GM12873 (cell line): ENCODE measurements around the gene RGS16.

ENCODE experiments used
- TF ChIP-seq, protein P1 (sequence below): IDR thresholded peaks from 2 replicates; pipeline ENCODE4 v1.5.1; 2012; ENCODE audit warnings: low read depth, mild to moderate bottlenecking, moderate library complexity, low read length, control low read depth; ENCODE audit not compliant: insufficient read depth; ENCODE audit errors: missing control alignments

The RGS16 gene

GRCh38 chr1:182629080-182629479, 24.9 kb upstream of the RGS16 start:
- TF ChIP-seq, protein P1, sequence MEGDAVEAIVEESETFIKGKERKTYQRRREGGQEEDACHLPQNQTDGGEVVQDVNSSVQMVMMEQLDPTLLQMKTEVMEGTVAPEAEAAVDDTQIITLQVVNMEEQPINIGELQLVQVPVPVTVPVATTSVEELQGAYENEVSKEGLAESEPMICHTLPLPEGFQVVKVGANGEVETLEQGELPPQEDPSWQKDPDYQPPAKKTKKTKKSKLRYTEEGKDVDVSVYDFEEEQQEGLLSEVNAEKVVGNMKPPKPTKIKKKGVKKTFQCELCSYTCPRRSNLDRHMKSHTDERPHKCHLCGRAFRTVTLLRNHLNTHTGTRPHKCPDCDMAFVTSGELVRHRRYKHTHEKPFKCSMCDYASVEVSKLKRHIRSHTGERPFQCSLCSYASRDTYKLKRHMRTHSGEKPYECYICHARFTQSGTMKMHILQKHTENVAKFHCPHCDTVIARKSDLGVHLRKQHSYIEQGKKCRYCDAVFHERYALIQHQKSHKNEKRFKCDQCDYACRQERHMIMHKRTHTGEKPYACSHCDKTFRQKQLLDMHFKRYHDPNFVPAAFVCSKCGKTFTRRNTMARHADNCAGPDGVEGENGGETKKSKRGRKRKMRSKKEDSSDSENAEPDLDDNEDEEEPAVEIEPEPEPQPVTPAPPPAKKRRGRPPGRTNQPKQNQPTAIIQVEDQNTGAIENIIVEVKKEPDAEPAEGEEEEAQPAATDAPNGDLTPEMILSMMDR: no peak

DNA sequence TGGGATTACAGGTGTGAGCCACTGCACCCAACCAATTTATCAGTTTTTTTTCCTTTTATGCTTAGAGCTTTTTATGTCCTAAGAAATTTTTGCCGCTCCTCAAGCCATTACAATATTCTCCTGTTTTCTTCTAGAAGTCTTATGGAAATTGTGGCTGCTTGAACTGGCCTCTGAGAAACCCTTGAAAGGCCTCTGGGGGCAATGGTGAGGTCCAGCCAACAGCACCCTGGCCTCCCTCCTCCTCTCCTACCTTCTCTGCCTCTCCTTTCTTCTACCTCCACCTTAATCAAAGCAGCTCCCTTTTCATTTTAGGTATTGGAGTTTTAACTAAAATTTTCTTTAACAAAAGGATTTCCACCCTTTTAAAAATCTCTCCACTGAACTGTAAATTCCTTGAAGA, 24.5 kb upstream of the RGS16 start:
- TF ChIP-seq, protein P1: no peak

DNA sequence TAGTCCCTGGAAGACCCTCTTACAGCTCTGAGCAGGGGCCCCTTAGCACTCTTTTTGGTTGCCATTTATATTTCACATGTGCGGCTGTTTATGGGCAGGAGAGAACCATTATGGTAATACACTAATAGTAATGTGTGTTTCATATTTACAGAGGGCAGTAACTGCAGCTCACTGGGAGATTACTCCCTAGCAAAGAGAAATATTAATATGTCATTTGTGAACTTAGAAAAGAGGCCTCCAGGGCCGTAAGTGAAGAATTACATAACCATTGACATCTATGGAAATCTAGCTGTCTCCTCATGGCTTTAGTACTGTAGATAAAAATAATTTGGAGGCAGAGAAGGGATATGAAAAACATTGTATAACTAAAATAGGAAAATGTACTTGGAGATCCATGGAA, 23.4 kb upstream of the RGS16 start:
- TF ChIP-seq, protein P1: no peak

DNA sequence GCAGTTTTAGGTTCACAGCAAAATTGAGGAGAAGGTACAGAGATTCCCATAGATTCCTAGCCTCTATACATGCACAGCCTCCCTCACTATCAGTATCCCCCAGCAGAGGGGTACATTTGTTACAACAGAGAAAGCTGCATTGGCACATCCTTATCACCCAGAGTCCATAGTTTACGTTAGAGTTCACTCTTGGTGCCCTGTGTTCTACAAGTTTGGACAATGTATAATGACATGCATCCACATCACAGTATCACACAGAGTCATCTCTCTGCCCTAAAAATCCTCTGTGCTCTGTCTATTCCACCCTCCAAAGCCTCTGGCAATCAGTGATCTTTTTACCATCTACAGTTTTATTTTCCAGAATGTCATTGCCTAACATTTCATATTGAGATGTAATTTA, 22.3 kb upstream of the RGS16 start:
- TF ChIP-seq, protein P1: no peak

- TF ChIP-seq, protein P1: no peak
These were observed 21.7 kb upstream of the RGS16 start for GRCh38 chr1:182625719-182626504.

GRCh38 chr1:182625024-182625423, 20.8 kb upstream of the RGS16 start:
- TF ChIP-seq, protein P1: no peak

DNA sequence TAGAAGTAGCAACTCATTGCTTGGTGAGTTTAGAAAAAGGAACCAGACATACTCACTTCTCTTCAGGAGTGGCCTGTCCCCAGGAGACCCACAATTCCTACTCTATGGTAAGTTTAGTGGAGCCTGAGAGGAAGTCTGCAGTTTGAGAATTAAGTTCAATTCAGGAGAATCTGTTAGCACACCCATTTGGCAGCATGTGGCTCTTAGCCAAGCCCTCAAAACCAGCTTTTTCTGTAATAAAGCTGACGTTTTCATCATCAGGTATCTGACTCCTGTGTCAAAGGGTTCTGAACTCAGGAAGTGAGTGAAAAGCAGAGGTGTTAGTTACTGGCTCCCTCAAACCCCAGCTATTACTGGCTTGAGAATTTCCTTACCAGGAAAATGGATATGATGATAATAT, 20.4 kb upstream of the RGS16 start:
- TF ChIP-seq, protein P1: no peak
